Naive thymus-derived CD4-positive, alpha-beta T cell (primary cell): Measurements from ENCODE around the gene NDUFS4. TPM values are rescaled to one million over a fixed set of nuclear protein-coding genes. Genes with fewer than 3 reads are reported as not detected.
"Not testable (repeated sequence)": the region's sequence is repeated elsewhere in the genome, so short reads cannot be mapped to it uniquely, and the experiment has no call there.

Source experiments
- ATAC-seq: fragments of 150-1000 bp; cut with Tn5 transposase; 2 replicates; pipeline ENCODE4 v1.10.0; 2021; ENCODE audit warnings: mild to moderate bottlenecking, moderate library complexity
- CTCF ChIA-PET: fragments of 350-600 bp; sonication (Branson Sonifier 250); formaldehyde crosslinking; loops from one replicate; lab custom pipeline; 2021; ENCODE audit warnings: antibody characterized with exemption; lab: Charles Lee
- POLR2A ChIA-PET: fragments of 350-600 bp; sonication (Branson Sonifier 250); formaldehyde crosslinking; loops from one replicate; lab custom pipeline; 2021; ENCODE audit warnings: antibody characterized with exemption, inconsistent platforms; lab: Charles Lee
- DNase-seq, 9 donors: peaks; one replicate each; pipeline versions ENCODE4 v3.0.0 to v3.0.0-alpha.2; 2020 to 2022; ENCODE audit warnings: mixed read lengths in 1 of 9
- H3K27ac ChIP-seq: one replicate; pipeline ENCODE4 v1.7.0; 2013; ENCODE audit warnings: mild to moderate bottlenecking, low read depth, low read length, moderate library complexity
- H3K27me3 ChIP-seq, 2 donors: one replicate each; pipeline ENCODE4 v1.7.0; 2013; ENCODE audit warnings: low read length in 2 of 2, mild to moderate bottlenecking in 2 of 2, moderate library complexity in 2 of 2; ENCODE audit not compliant: control insufficient read depth in 2 of 2, insufficient read depth in 2 of 2
- H3K36me3 ChIP-seq, 3 experiments: 1 replicate in 2 of 3; 2 replicates in 1 of 3; pipeline ENCODE4 v1.7.0; 2013; ENCODE audit warnings: low read length in 3 of 3, mild to moderate bottlenecking in 3 of 3, moderate library complexity in 1 of 3; ENCODE audit not compliant: insufficient read depth in 3 of 3, control insufficient read depth in 2 of 3
- H3K4me1 ChIP-seq, 2 donors: one replicate each; pipeline ENCODE4 v1.7.0; 2013; ENCODE audit warnings: low read length in 2 of 2, mild to moderate bottlenecking in 2 of 2, moderate library complexity in 1 of 2; ENCODE audit not compliant: control insufficient read depth in 2 of 2, insufficient read depth in 2 of 2
- H3K4me3 ChIP-seq: 2 replicates; pipeline ENCODE4 v1.7.0; 2013; ENCODE audit warnings: mild to moderate bottlenecking, low read length
- H3K9me3 ChIP-seq, 3 experiments: 1 replicate in 2 of 3; 2 replicates in 1 of 3; pipeline ENCODE4 v1.7.0; 2013; ENCODE audit warnings: low read length in 3 of 3; ENCODE audit not compliant: control insufficient read depth in 2 of 3
- H3K27ac Mint-ChIP-seq, 9 donors: one replicate each; pipeline ENCODE4 v1.8.0; 2020 to 2022; ENCODE audit warnings: mixed read lengths in 9 of 9, mild to moderate bottlenecking in 8 of 9, moderate library complexity in 5 of 9, inconsistent platforms in 2 of 9
- H3K27me3 Mint-ChIP-seq, 5 donors: one replicate each; pipeline ENCODE4 v1.8.0; 2021 to 2022; ENCODE audit warnings: mixed read lengths in 5 of 5, mild to moderate bottlenecking in 1 of 5
- H3K36me3 Mint-ChIP-seq, 5 donors: one replicate each; pipeline ENCODE4 v1.8.0; 2020 to 2022; ENCODE audit warnings: mixed read lengths in 5 of 5, mild to moderate bottlenecking in 3 of 5, inconsistent platforms in 1 of 5
- H3K4me1 Mint-ChIP-seq, 7 donors: one replicate each; pipeline ENCODE4 v1.8.0; 2020 to 2022; ENCODE audit warnings: mixed read lengths in 7 of 7, mild to moderate bottlenecking in 3 of 7, inconsistent platforms in 1 of 7
- H3K4me3 Mint-ChIP-seq, 10 donors: one replicate each; pipeline ENCODE4 v1.8.0; 2020 to 2022; ENCODE audit warnings: mild to moderate bottlenecking in 10 of 10, mixed read lengths in 10 of 10, moderate library complexity in 6 of 10, inconsistent platforms in 2 of 10
- H3K9me3 Mint-ChIP-seq, 11 donors: one replicate each; pipeline ENCODE4 v1.8.0; 2020 to 2022; ENCODE audit warnings: mixed read lengths in 11 of 11, mild to moderate bottlenecking in 4 of 11, inconsistent platforms in 1 of 11, moderate library complexity in 1 of 11
- intact Hi-C, 2 donors: fragments of 100-400 bp; cut with micrococcal nuclease; formaldehyde crosslinking; loops; one replicate each; pipeline ENCODE4 v1.15.1; 2023
- polyA plus RNA-seq, 2 donors: library from polyadenylated mRNA; unstranded; fragments of 300-500 nt; fragmentation: Illumina TruSeq; gene quantifications; one replicate each; pipeline ENCODE4 v1.2.3, GENCODE V29; 2021
- total RNA-seq, 6 experiments: library from RNA in 5 of 6; stranded (reverse) in 5 of 6; gene quantifications; 1 replicate in 5 of 6; 2 replicates in 1 of 6; pipeline ENCODE4 v1.2.3 and lab custom pipeline; 2021 to 2026

Gene NDUFS4
- total RNA-seq, result 10 to 100 TPM; 23.4 to 54.8 (median 35.6) TPM
- 100 to 1,000 TPM; 100 to 117 TPM for polyA plus RNA-seq
- 12.1 reads per million, percentile 40 among the genes with 10 or more reads in this experiment for total RNA-seq (lab: John Stamatoyannopoulos, UW)

DNA sequence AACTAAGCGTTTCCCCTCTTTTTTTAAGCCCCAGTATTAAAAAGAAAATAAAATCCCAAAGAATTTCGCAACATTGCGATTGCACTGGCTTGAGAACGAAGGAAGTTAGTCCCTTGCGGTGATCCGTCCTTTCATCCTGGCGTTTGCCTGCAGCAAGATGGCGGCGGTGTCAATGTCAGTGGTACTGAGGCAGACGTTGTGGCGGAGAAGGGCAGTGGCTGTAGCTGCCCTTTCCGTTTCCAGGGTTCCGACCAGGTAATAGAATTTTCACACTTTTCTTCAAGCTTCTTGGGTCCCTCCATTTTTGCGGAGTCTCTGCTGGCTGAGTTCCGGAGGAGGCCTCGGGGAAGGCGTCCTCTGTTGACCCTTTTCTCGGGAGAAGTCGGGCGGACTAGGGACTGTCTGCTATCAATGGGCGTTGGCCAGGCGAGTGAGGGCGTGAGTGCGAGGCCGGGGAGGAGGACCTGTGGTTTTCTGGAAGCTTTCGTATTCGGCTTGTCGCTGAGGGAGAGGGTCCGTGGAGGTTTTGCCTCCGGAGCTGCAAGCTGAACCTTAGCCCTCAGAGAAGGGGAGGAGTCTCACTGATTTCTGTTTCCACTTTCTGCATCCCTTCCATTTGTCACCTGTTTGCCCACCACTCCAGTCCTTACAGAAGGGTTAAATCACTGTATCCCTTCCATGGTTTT lies at the start of gene NDUFS4:
Gene NDUFS4 (plus strand): TSS at position 134 of the 686 bp plus-strand sequence. CDS start 24 bp downstream, at position 158.
- Mint-ChIP-seq H3K4me1 (peaks cover 20 to 56% (median 50%) of the 10 kb centered on the region in 7 donors), H3K36me3 (peaks cover 0 to 13% (median 7%) of the 10 kb centered on the region in 5 donors), H3K27me3 (peaks cover 13 to 35% (median 28%) of the 10 kb centered on the region in 5 donors), H3K27ac (peak within 1 kb of the TSS; percentile 91 to 99 (median 95)), H3K9me3 (peaks cover 0 to 6% (median 0%) of the 10 kb centered on the region in 11 donors), H3K4me3 (peak within 1 kb of the TSS; percentile 97 to 100 (median 98))
- POLR2A ChIA-PET, result interaction anchor here (1.0 kb wide), 1 partner anchor 8 kb away, joined by 3 read pairs; no protein-coding TSS in a partner anchor
- intact Hi-C loops, result loop anchor here (1.0 to 10.0 kb wide), 5 partner anchors 78 to 760 kb away; partner anchors contain the start of gene ARL15 (in 2 of the 2)
- H3K9me3 ChIP-seq, result no peaks in the 10 kb centered on the region
- peak within 1 kb of the TSS; percentile 74 for H3K27ac ChIP-seq
- no peaks in the 10 kb centered on the region for H3K27me3 ChIP-seq
- ATAC-seq (peak; percentile 94), DNase-seq (peak; percentile 44 to 76 (median 68))
- CTCF ChIA-PET, result no interaction called here
- H3K4me3 ChIP-seq, result peak within 1 kb of the TSS; percentile 54
- H3K4me1 ChIP-seq, result peaks cover 0 to 18% of the 10 kb centered on the region in 2 donors
- peaks cover 0 to 5% (median 0%) of the 10 kb centered on the region in 3 experiments for H3K36me3 ChIP-seq

- Histone ChIP-seq H3K9me3 (peaks cover 0 to 4% (median 0%) of the 10 kb centered on the region in 3 experiments), H3K4me3 (no peak overlapping the region), H3K4me1 (no peaks in the 10 kb centered on the region), H3K36me3 (no peaks in the 10 kb centered on the region), H3K27me3 (no peaks in the 10 kb centered on the region), H3K27ac (no peak overlapping the region)
- DNase-seq (no peak), ATAC-seq (no peak)
- peaks cover 3 to 18% (median 9%) of the 10 kb centered on the region in 5 donors for H3K27me3 Mint-ChIP-seq
- H3K27ac Mint-ChIP-seq, result no peak overlapping the region
- ChIA-PET POLR2A (no interaction called here), CTCF (no interaction called here)
- peaks cover 0 to 7% (median 0%) of the 10 kb centered on the region in 5 donors for H3K36me3 Mint-ChIP-seq
- peaks cover 6 to 50% (median 20%) of the 10 kb centered on the region in 11 donors for H3K9me3 Mint-ChIP-seq
- intact Hi-C loops, result no loop called here
- H3K4me3 Mint-ChIP-seq, result no peak overlapping the region
- H3K4me1 Mint-ChIP-seq, result no peaks in the 10 kb centered on the region
Observed at GRCh38 chr5:53512539-53512938, 47.9 kb upstream of the NDUFS4 start.

DNA sequence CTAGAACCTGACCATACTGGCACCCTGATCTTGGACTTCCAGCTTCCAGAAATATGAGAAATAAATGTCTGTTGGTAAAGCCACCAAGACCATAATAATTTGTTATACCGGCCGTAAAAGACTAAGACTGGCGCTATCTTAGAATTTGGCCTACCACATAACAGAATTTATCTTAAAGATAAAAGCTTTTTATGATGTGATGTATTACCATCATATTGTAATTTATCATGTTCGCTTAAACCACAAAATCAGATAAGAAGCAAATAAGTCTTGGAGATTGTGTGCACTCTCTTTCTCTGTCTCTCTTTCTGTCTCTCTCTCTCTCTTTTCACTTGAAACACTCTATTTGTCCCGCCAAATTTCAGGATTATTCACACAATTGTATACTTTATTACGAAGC lies 44.5 kb upstream of the NDUFS4 start:
- intact Hi-C loops, result no loop called here
- CTCF ChIA-PET, result no interaction called here

DNA sequence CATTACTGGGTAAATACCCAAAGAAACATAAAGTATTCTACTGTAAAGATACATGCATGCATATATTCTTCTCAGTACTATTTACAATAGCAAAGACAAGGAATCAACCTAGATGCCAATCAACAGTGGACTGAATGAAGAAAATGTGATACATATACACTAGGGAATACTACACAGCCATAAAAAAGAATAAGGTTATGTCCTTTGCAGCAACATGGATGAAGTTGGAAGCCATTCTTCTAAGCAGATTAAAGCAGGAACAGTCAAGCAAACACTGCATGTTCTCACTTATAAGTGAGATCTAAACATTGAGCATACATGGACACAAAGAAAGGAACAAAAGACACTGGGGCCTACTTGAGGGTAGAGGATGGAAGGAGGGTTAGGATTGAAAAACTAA lies 39.6 kb upstream of the NDUFS4 start:
- DNase-seq, result no peak
- ChIA-PET CTCF (no interaction called here), POLR2A (no interaction called here)
- intact Hi-C loops, result no loop called here
- Histone ChIP-seq H3K27ac (no peak overlapping the region), H3K36me3 (no peaks in the 10 kb centered on the region), H3K9me3 (no peaks in the 10 kb centered on the region), H3K4me3 (no peak overlapping the region), H3K27me3 (no peaks in the 10 kb centered on the region), H3K4me1 (no peaks in the 10 kb centered on the region)
- Mint-ChIP-seq H3K27ac (no peak overlapping the region), H3K27me3 (peaks cover 5 to 30% (median 14%) of the 10 kb centered on the region in 5 donors), H3K4me3 (no peak overlapping the region), H3K9me3 (peaks cover 0 to 14% (median 6%) of the 10 kb centered on the region in 11 donors), H3K4me1 (no peaks in the 10 kb centered on the region), H3K36me3 (no peaks in the 10 kb centered on the region)
- ATAC-seq, result no peak

More for the DNA sequence above, 44.5 kb upstream of the NDUFS4 start:
- no peak for ATAC-seq
- H3K27me3 ChIP-seq, result no peaks in the 10 kb centered on the region
- POLR2A ChIA-PET, result no interaction called here
- H3K27ac ChIP-seq, result no peak overlapping the region
- H3K36me3 Mint-ChIP-seq, result no peaks in the 10 kb centered on the region
- no peaks in the 10 kb centered on the region for H3K36me3 ChIP-seq
- H3K4me3 Mint-ChIP-seq, result peak overlapping the region in 1 of 10 donors; percentile 2
- peaks cover 0 to 28% (median 13%) of the 10 kb centered on the region in 11 donors for H3K9me3 Mint-ChIP-seq
- H3K4me3 ChIP-seq, result no peak overlapping the region
- H3K4me1 ChIP-seq, result no peaks in the 10 kb centered on the region
- DNase-seq, result no peak
- H3K27ac Mint-ChIP-seq, result no peak overlapping the region
- H3K4me1 Mint-ChIP-seq, result no peaks in the 10 kb centered on the region
- H3K27me3 Mint-ChIP-seq, result peaks cover 9 to 42% (median 19%) of the 10 kb centered on the region in 5 donors
- no peaks in the 10 kb centered on the region for H3K9me3 ChIP-seq

GRCh38 chr5:53537711-53538110 lies 22.7 kb upstream of the NDUFS4 start:
- H3K4me3 Mint-ChIP-seq, result no peak overlapping the region
- H3K9me3 ChIP-seq, result no peaks in the 10 kb centered on the region
- CTCF ChIA-PET, result no interaction called here
- no peak overlapping the region for H3K4me3 ChIP-seq
- H3K36me3 Mint-ChIP-seq, result no peaks in the 10 kb centered on the region
- ATAC-seq (no peak), DNase-seq (no peak)
- H3K36me3 ChIP-seq, result no peaks in the 10 kb centered on the region
- no peak overlapping the region for H3K27ac Mint-ChIP-seq
- H3K4me1 Mint-ChIP-seq, result no peaks in the 10 kb centered on the region
- intact Hi-C loops, result no loop called here
- H3K4me1 ChIP-seq, result no peaks in the 10 kb centered on the region
- H3K27me3 ChIP-seq, result no peaks in the 10 kb centered on the region
- POLR2A ChIA-PET, result no interaction called here
- no peak overlapping the region for H3K27ac ChIP-seq
- peaks cover 0 to 3% (median 0%) of the 10 kb centered on the region in 11 donors for H3K9me3 Mint-ChIP-seq
- peaks cover 9 to 40% (median 20%) of the 10 kb centered on the region in 5 donors for H3K27me3 Mint-ChIP-seq

DNA sequence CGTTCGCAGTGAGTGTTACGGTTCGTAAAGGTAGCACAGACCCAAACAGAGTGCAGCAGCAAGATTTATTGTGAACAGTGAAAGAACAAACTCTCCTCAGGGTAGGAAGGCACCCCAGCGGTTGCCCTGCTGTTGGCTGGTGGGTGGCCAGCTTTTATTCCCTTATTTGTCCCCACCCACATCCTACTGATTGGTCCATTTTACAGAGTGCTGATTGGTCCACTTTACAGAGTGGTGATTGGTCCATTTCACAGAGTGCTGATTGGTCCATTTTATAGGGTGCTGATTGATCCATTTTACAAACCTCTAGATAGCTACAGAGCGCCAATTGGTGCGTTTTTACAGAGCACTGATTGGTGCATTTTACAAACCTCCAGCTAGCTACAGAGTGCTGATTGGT lies 19.7 kb upstream of the NDUFS4 start:
- H3K4me1 ChIP-seq, H3K4me3 ChIP-seq, CTCF ChIA-PET, POLR2A ChIA-PET, H3K27ac ChIP-seq, H3K27me3 ChIP-seq, H3K4me1 Mint-ChIP-seq, H3K9me3 ChIP-seq, H3K27ac Mint-ChIP-seq, H3K36me3 ChIP-seq, ATAC-seq, H3K36me3 Mint-ChIP-seq, H3K9me3 Mint-ChIP-seq, H3K4me3 Mint-ChIP-seq, DNase-seq, intact Hi-C loops: not testable (repeated sequence)
- peaks cover 7 to 33% (median 18%) of the 10 kb centered on the region in 5 donors for H3K27me3 Mint-ChIP-seq
